Peyer's patch (tissue), 4 donors: ENCODE results near the gene OXCT1.
"Not testable (repeated sequence)": the region's sequence is repeated elsewhere in the genome, so short reads cannot be mapped to it uniquely, and the experiment has no call there.

ENCODE experiments used
- CTCF ChIP-seq, 6 experiments: fragments of 450-650 bp in 4 of 6; fragments of 200-600 bp in 2 of 6; sonication (generic) in 1 of 6; IDR thresholded peaks; one replicate each; pipeline ENCODE4 v1.5.1; 2017 to 2019; ENCODE audit warnings: antibody characterized with exemption in 6 of 6, mild to moderate bottlenecking in 3 of 6, moderate library complexity in 1 of 6
- POLR2A ChIP-seq, 2 donors: fragments of 450-650 bp; IDR thresholded peaks; one replicate each; pipeline ENCODE4 v1.5.1; 2017; ENCODE audit warnings: antibody characterized with exemption in 2 of 2, mild to moderate bottlenecking in 2 of 2, moderate library complexity in 2 of 2

GRCh38 chr5:41742608-41743007 is 127.6 kb downstream of the OXCT1 start:
- not testable (repeated sequence) for TF ChIP-seq CTCF, POLR2A (IDR thresholded peaks at IDR 0.05)
